ENCODE results near the gene SLC25A4. TPM values are rescaled to one million over a fixed set of nuclear protein-coding genes. Genes with fewer than 3 reads are reported as not detected.

Gene SLC25A4
- total RNA-seq, result 10 to 100 TPM; 27.6 to 35.8 TPM

DNA sequence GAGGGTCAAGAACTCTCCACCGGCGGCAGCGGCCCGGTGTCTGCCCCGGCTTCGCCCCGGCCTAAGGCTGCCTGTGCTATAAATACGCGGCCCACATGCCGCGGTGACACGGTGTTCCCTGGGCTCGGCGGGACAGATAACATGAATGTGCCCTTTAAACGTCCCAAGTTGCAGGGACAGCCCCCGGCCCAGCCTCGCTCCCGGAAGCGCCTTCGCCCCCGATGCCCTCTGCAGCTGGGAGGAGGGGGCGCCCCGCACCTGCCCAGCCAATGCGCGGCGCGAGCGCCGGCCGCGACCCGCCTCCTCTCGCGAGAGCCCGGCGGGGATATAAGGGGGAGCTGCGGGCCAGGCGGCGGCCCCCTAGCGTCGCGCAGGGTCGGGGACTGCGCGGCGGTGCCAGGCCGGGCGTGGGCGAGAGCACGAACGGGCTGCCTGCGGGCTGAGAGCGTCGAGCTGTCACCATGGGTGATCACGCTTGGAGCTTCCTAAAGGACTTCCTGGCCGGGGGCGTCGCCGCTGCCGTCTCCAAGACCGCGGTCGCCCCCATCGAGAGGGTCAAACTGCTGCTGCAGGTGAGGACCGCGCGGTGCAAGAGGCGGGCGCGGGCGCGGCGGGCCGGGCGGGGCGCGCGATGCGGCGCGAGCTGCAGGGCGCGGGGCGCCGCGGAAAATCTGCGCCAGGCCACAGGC lies at the start of gene SLC25A4:
Gene SLC25A4, plus strand, starts transcription at position 355 of the 689 bp plus-strand sequence. Its CDS starts 107 bp downstream, at position 462.

Other genes starting within 250 kb of the SLC25A4 start
- gene HELT, start 124.8 kb upstream of the SLC25A4 start, total RNA-seq, result not detected
- 10 to 100 TPM; 45.1 to 49.0 TPM for gene CFAP97, start 60.7 kb downstream of the SLC25A4 start, total RNA-seq
- gene SNX25, start 66.3 kb downstream of the SLC25A4 start, total RNA-seq, result 10 to 100 TPM; 55.4 to 74.3 TPM